ENCODE data around the gene GRIK4. TPM values are rescaled to one million over a fixed set of nuclear protein-coding genes. Genes with fewer than 3 reads are reported as not detected.

The GRIK4 gene
- total and polyA plus RNA-seq, 2 experiments from 2014 or later = 0.28 to 0.45 TPM

DNA sequence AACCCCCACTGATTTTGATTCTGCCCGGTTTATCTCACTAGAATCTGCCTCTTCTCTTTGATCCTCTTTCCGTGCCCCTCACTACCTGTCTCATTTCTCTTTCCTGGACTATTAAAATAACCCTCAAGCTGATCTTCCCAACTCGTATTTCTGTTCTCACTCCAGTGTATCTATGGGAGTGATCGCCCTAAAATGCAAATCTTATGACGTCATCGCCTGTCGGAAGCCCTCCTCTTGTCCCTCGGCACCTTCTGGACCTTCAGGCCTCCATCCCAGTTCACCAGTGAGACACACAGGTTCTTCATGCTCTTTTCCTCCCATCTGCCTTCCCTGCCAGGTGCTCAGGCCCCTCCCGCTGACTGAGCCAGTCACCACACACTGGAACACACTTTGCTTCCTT is 277.8 kb downstream of the GRIK4 start:
- peaks cover 17% of the 10 kb centered on the region for H3K27me3 ChIP-seq
- DNase-seq (ENCODE audit: low read depth in 1 of 2, low spot score in 1 of 2) = no peak
- H3K27ac ChIP-seq = no peak overlapping the region
- H3K4me1 ChIP-seq (ENCODE audit: low read depth) = no peaks in the 10 kb centered on the region
- H3K36me3 ChIP-seq = no peaks in the 10 kb centered on the region
- H3K9me3 ChIP-seq (ENCODE audit: low read depth) = no peaks in the 10 kb centered on the region
- no peak overlapping the region for H3K4me3 ChIP-seq
- TF ChIP-seq CTCF (IDR thresholded peaks at IDR 0.05; ENCODE audit: low read depth, low read length) = no peak

- Histone ChIP-seq H3K4me1 (ENCODE audit: low read depth) (no peaks in the 10 kb centered on the region), H3K27ac (no peak overlapping the region), H3K4me3 (no peak overlapping the region), H3K9me3 (ENCODE audit: low read depth) (no peaks in the 10 kb centered on the region), H3K27me3 (peaks cover 13% of the 10 kb centered on the region), H3K36me3 (no peaks in the 10 kb centered on the region)
- TF ChIP-seq CTCF (IDR thresholded peaks at IDR 0.05; ENCODE audit: low read depth, low read length) = no peak
- DNase-seq (ENCODE audit: low read depth in 1 of 2, low spot score in 1 of 2) = peak in 1 of 2 donors; percentile 23
These were observed 280.8 kb downstream of the GRIK4 start for GRCh38 chr11:120792306-120792705.

GRCh38 chr11:120793150-120793549 is 281.6 kb downstream of the GRIK4 start:
- Histone ChIP-seq H3K4me1 (ENCODE audit: low read depth) (no peaks in the 10 kb centered on the region), H3K4me3 (no peak overlapping the region), H3K27me3 (peaks cover 13% of the 10 kb centered on the region), H3K27ac (no peak overlapping the region), H3K9me3 (ENCODE audit: low read depth) (no peaks in the 10 kb centered on the region), H3K36me3 (no peaks in the 10 kb centered on the region)
- no peak for DNase-seq (ENCODE audit: low read depth in 1 of 2, low spot score in 1 of 2)
- no peak for TF ChIP-seq CTCF (IDR thresholded peaks at IDR 0.05; ENCODE audit: low read depth, low read length)

DNA sequence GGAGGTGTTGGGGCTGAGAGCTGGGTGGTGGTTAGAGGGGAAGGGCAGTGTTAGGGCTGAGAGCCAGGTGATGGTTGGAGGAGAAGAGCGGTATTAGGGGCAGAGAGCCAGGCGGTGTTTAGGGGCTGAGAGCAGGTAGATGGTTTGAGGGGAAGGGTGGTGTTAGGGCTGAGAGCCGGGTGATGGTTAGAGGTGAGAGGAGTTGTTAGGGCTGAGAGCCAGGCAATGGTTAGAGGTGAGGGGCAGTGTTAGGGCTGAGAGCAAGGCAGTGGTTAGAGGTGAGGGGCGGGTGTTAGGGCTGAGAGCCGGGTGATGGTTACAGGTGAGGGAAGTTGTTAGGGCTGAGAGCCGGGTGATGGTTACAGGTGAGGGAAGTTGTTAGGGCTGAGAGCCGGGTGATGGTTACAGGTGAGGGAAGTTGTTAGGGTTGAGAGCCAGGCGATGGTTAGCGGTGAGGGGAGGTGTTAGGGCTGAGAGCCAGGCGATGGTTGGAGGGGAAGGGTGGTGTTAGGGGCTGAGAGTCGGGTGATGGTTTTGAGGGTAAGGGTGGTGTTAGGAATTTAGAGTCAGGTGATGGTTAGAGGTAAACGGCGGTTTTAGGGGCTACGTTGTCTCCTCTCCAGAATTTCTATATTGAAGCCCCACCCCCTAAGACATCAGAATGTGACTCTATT is 282.4 kb downstream of the GRIK4 start:
- no peaks in the 10 kb centered on the region for H3K4me1 ChIP-seq (ENCODE audit: low read depth)
- no peak overlapping the region for H3K27ac ChIP-seq
- no peak overlapping the region for H3K4me3 ChIP-seq
- no peak for DNase-seq (ENCODE audit: low read depth in 1 of 2, low spot score in 1 of 2)
- no peaks in the 10 kb centered on the region for H3K9me3 ChIP-seq (ENCODE audit: low read depth)
- no peak for TF ChIP-seq CTCF (IDR thresholded peaks at IDR 0.05; ENCODE audit: low read depth, low read length)
- H3K27me3 ChIP-seq = peaks cover 13% of the 10 kb centered on the region
- H3K36me3 ChIP-seq = no peaks in the 10 kb centered on the region

GRCh38 chr11:120794748-120795147 is 283.2 kb downstream of the GRIK4 start:
- Histone ChIP-seq H3K9me3 (ENCODE audit: low read depth) (no peaks in the 10 kb centered on the region), H3K27ac (no peak overlapping the region), H3K36me3 (no peaks in the 10 kb centered on the region), H3K4me1 (ENCODE audit: low read depth) (no peaks in the 10 kb centered on the region), H3K27me3 (peaks cover 13% of the 10 kb centered on the region), H3K4me3 (no peak overlapping the region)
- DNase-seq (ENCODE audit: low read depth in 1 of 2, low spot score in 1 of 2) = no peak
- no peak for TF ChIP-seq CTCF (IDR thresholded peaks at IDR 0.05; ENCODE audit: low read depth, low read length)
